ENCODE measurements around the gene ECPAS.
"Not testable (repeated sequence)": the region's sequence is repeated elsewhere in the genome, so short reads cannot be mapped to it uniquely, and the experiment has no call there.

The ECPAS gene

GRCh38 chr9:111449705-111450104 is 34.5 kb downstream of the ECPAS start:
- Histone ChIP-seq H3K4me3 (ENCODE audit: insufficient read depth, low read depth, low read length, poor library complexity, severe bottlenecking) (no peak overlapping the region), H3K9me3 (ENCODE audit: control insufficient read depth, low read length) (no peaks in the 10 kb centered on the region), H3K27me3 (replicated peaks; ENCODE audit: control insufficient read depth, insufficient read depth, low read length, poor library complexity, severe bottlenecking) (no peaks in the 10 kb centered on the region), H3K27ac (ENCODE audit: insufficient read depth, low read length, poor library complexity, severe bottlenecking) (no peak overlapping the region), H3K4me1 (ENCODE audit: control insufficient read depth, insufficient read depth, low read length, poor library complexity, severe bottlenecking) (no peaks in the 10 kb centered on the region), H3K36me3 (ENCODE audit: control insufficient read depth, insufficient read depth, low read length) (no peaks in the 10 kb centered on the region)
- no peak for DNase-seq

- H3K4me3 ChIP-seq (ENCODE audit: insufficient read depth, low read depth, low read length, poor library complexity, severe bottlenecking); H3K36me3 ChIP-seq (ENCODE audit: control insufficient read depth, insufficient read depth, low read length); H3K9me3 ChIP-seq (ENCODE audit: control insufficient read depth, low read length); H3K27ac ChIP-seq (ENCODE audit: insufficient read depth, low read length, poor library complexity, severe bottlenecking); H3K4me1 ChIP-seq (ENCODE audit: control insufficient read depth, insufficient read depth, low read length, poor library complexity, severe bottlenecking); DNase-seq; H3K27me3 ChIP-seq (replicated peaks; ENCODE audit: control insufficient read depth, insufficient read depth, low read length, poor library complexity, severe bottlenecking): not testable (repeated sequence)
Measured at GRCh38 chr9:111445799-111446198, 38.4 kb downstream of the ECPAS start.

GRCh38 chr9:111443454-111443853 is 40.7 kb downstream of the ECPAS start:
- no peaks in the 10 kb centered on the region for H3K4me1 ChIP-seq (ENCODE audit: control insufficient read depth, insufficient read depth, low read length, poor library complexity, severe bottlenecking)
- H3K4me3 ChIP-seq (ENCODE audit: insufficient read depth, low read depth, low read length, poor library complexity, severe bottlenecking) = no peak overlapping the region
- H3K9me3 ChIP-seq (ENCODE audit: control insufficient read depth, low read length) = no peaks in the 10 kb centered on the region
- DNase-seq = no peak
- no peak overlapping the region for H3K27ac ChIP-seq (ENCODE audit: insufficient read depth, low read length, poor library complexity, severe bottlenecking)
- no peaks in the 10 kb centered on the region for H3K27me3 ChIP-seq (replicated peaks; ENCODE audit: control insufficient read depth, insufficient read depth, low read length, poor library complexity, severe bottlenecking)
- H3K36me3 ChIP-seq (ENCODE audit: control insufficient read depth, insufficient read depth, low read length) = peaks cover 21% of the 10 kb centered on the region

GRCh38 chr9:111442360-111443027 is 41.7 kb downstream of the ECPAS start:
- H3K27ac ChIP-seq (ENCODE audit: insufficient read depth, low read length, poor library complexity, severe bottlenecking) = no peak overlapping the region
- peaks cover 25% of the 10 kb centered on the region for H3K36me3 ChIP-seq (ENCODE audit: control insufficient read depth, insufficient read depth, low read length)
- H3K27me3 ChIP-seq (replicated peaks; ENCODE audit: control insufficient read depth, insufficient read depth, low read length, poor library complexity, severe bottlenecking) = no peaks in the 10 kb centered on the region
- no peaks in the 10 kb centered on the region for H3K9me3 ChIP-seq (ENCODE audit: control insufficient read depth, low read length)
- DNase-seq = no peak
- H3K4me3 ChIP-seq (ENCODE audit: insufficient read depth, low read depth, low read length, poor library complexity, severe bottlenecking) = no peak overlapping the region
- no peaks in the 10 kb centered on the region for H3K4me1 ChIP-seq (ENCODE audit: control insufficient read depth, insufficient read depth, low read length, poor library complexity, severe bottlenecking)

- Histone ChIP-seq H3K4me3 (ENCODE audit: insufficient read depth, low read depth, low read length, poor library complexity, severe bottlenecking) (no peak overlapping the region), H3K27ac (ENCODE audit: insufficient read depth, low read length, poor library complexity, severe bottlenecking) (no peak overlapping the region), H3K4me1 (ENCODE audit: control insufficient read depth, insufficient read depth, low read length, poor library complexity, severe bottlenecking) (no peaks in the 10 kb centered on the region), H3K36me3 (ENCODE audit: control insufficient read depth, insufficient read depth, low read length) (peaks cover 37% of the 10 kb centered on the region), H3K9me3 (ENCODE audit: control insufficient read depth, low read length) (no peaks in the 10 kb centered on the region), H3K27me3 (replicated peaks; ENCODE audit: control insufficient read depth, insufficient read depth, low read length, poor library complexity, severe bottlenecking) (no peaks in the 10 kb centered on the region)
- no peak for DNase-seq
Measured at GRCh38 chr9:111440226-111440625, 44.0 kb downstream of the ECPAS start.

- Histone ChIP-seq H3K36me3 (ENCODE audit: control insufficient read depth, insufficient read depth, low read length) (peaks cover 43% of the 10 kb centered on the region), H3K27ac (ENCODE audit: insufficient read depth, low read length, poor library complexity, severe bottlenecking) (no peak overlapping the region), H3K9me3 (ENCODE audit: control insufficient read depth, low read length) (no peaks in the 10 kb centered on the region), H3K4me1 (ENCODE audit: control insufficient read depth, insufficient read depth, low read length, poor library complexity, severe bottlenecking) (no peaks in the 10 kb centered on the region), H3K4me3 (ENCODE audit: insufficient read depth, low read depth, low read length, poor library complexity, severe bottlenecking) (no peak overlapping the region), H3K27me3 (replicated peaks; ENCODE audit: control insufficient read depth, insufficient read depth, low read length, poor library complexity, severe bottlenecking) (no peaks in the 10 kb centered on the region)
- no peak for DNase-seq
Measured at GRCh38 chr9:111438541-111439235, 45.5 kb downstream of the ECPAS start.

GRCh38 chr9:111436571-111436970 is 47.6 kb downstream of the ECPAS start:
- H3K27ac ChIP-seq (ENCODE audit: insufficient read depth, low read length, poor library complexity, severe bottlenecking) = no peak overlapping the region
- H3K4me3 ChIP-seq (ENCODE audit: insufficient read depth, low read depth, low read length, poor library complexity, severe bottlenecking) = no peak overlapping the region
- no peaks in the 10 kb centered on the region for H3K27me3 ChIP-seq (replicated peaks; ENCODE audit: control insufficient read depth, insufficient read depth, low read length, poor library complexity, severe bottlenecking)
- peaks cover 55% of the 10 kb centered on the region for H3K36me3 ChIP-seq (ENCODE audit: control insufficient read depth, insufficient read depth, low read length)
- H3K9me3 ChIP-seq (ENCODE audit: control insufficient read depth, low read length) = no peaks in the 10 kb centered on the region
- no peaks in the 10 kb centered on the region for H3K4me1 ChIP-seq (ENCODE audit: control insufficient read depth, insufficient read depth, low read length, poor library complexity, severe bottlenecking)
- no peak for DNase-seq

GRCh38 chr9:111433082-111433481 is 51.1 kb downstream of the ECPAS start:
- no peaks in the 10 kb centered on the region for H3K9me3 ChIP-seq (ENCODE audit: control insufficient read depth, low read length)
- no peaks in the 10 kb centered on the region for H3K27me3 ChIP-seq (replicated peaks; ENCODE audit: control insufficient read depth, insufficient read depth, low read length, poor library complexity, severe bottlenecking)
- no peak overlapping the region for H3K4me3 ChIP-seq (ENCODE audit: insufficient read depth, low read depth, low read length, poor library complexity, severe bottlenecking)
- H3K27ac ChIP-seq (ENCODE audit: insufficient read depth, low read length, poor library complexity, severe bottlenecking) = no peak overlapping the region
- DNase-seq = no peak
- H3K36me3 ChIP-seq (ENCODE audit: control insufficient read depth, insufficient read depth, low read length) = peaks cover 32% of the 10 kb centered on the region
- H3K4me1 ChIP-seq (ENCODE audit: control insufficient read depth, insufficient read depth, low read length, poor library complexity, severe bottlenecking) = no peaks in the 10 kb centered on the region

GRCh38 chr9:111431684-111432083 is 52.5 kb downstream of the ECPAS start:
- H3K9me3 ChIP-seq (ENCODE audit: control insufficient read depth, low read length) = no peaks in the 10 kb centered on the region
- H3K4me1 ChIP-seq (ENCODE audit: control insufficient read depth, insufficient read depth, low read length, poor library complexity, severe bottlenecking) = no peaks in the 10 kb centered on the region
- H3K27me3 ChIP-seq (replicated peaks; ENCODE audit: control insufficient read depth, insufficient read depth, low read length, poor library complexity, severe bottlenecking) = no peaks in the 10 kb centered on the region
- H3K4me3 ChIP-seq (ENCODE audit: insufficient read depth, low read depth, low read length, poor library complexity, severe bottlenecking) = no peak overlapping the region
- no peak overlapping the region for H3K27ac ChIP-seq (ENCODE audit: insufficient read depth, low read length, poor library complexity, severe bottlenecking)
- no peak for DNase-seq
- H3K36me3 ChIP-seq (ENCODE audit: control insufficient read depth, insufficient read depth, low read length) = peaks cover 26% of the 10 kb centered on the region

- no peaks in the 10 kb centered on the region for H3K9me3 ChIP-seq (ENCODE audit: control insufficient read depth, low read length)
- H3K36me3 ChIP-seq (ENCODE audit: control insufficient read depth, insufficient read depth, low read length) = peaks cover 24% of the 10 kb centered on the region
- no peaks in the 10 kb centered on the region for H3K4me1 ChIP-seq (ENCODE audit: control insufficient read depth, insufficient read depth, low read length, poor library complexity, severe bottlenecking)
- no peak overlapping the region for H3K27ac ChIP-seq (ENCODE audit: insufficient read depth, low read length, poor library complexity, severe bottlenecking)
- no peak for DNase-seq
- H3K4me3 ChIP-seq (ENCODE audit: insufficient read depth, low read depth, low read length, poor library complexity, severe bottlenecking) = no peak overlapping the region
- no peaks in the 10 kb centered on the region for H3K27me3 ChIP-seq (replicated peaks; ENCODE audit: control insufficient read depth, insufficient read depth, low read length, poor library complexity, severe bottlenecking)
Measured at GRCh38 chr9:111429175-111429574, 55.0 kb downstream of the ECPAS start.
